Tibial nerve (tissue), 4 donors: ENCODE measurements around the gene MAGEB3. TPM values are rescaled to one million over a fixed set of nuclear protein-coding genes. Genes with fewer than 3 reads are reported as not detected.

ENCODE experiments used
- DNase-seq, 2 donors: peaks; one replicate each; pipeline ENCODE4 v3.0.0-alpha.2; 2019; ENCODE audit warnings: low spot score in 2 of 2
- H3K27ac ChIP-seq, 4 donors: fragments of 200-600 bp; sonication (generic) in 3 of 4; one replicate each; pipeline ENCODE4 v1.5.1; 2017 to 2019; ENCODE audit warnings: mild to moderate bottlenecking in 1 of 4
- H3K27me3 ChIP-seq, 2 donors: fragments of 200-600 bp; sonication (generic) in 1 of 2; one replicate each; pipeline versions ENCODE4 v1.5.1 to v1.6.0; 2017 to 2019
- H3K36me3 ChIP-seq, 3 donors: fragments of 200-600 bp; sonication (generic); one replicate each; pipeline ENCODE4 v1.5.1; 2018 to 2019
- H3K4me1 ChIP-seq, 4 donors: fragments of 200-600 bp; sonication (generic) in 3 of 4; one replicate each; pipeline ENCODE4 v1.5.1; 2017 to 2019
- H3K4me3 ChIP-seq, 4 donors: fragments of 200-600 bp; sonication (generic) in 3 of 4; one replicate each; pipeline ENCODE4 v1.5.1; 2017 to 2019; ENCODE audit warnings: mild to moderate bottlenecking in 1 of 4, moderate library complexity in 1 of 4
- H3K9me3 ChIP-seq, 4 donors: fragments of 200-600 bp; sonication (generic) in 3 of 4; one replicate each; pipeline ENCODE4 v1.5.1; 2017 to 2019
- CTCF ChIP-seq, 5 experiments: fragments of 200-600 bp in 3 of 5; fragments of 450-650 bp in 2 of 5; sonication (generic) in 3 of 5; IDR thresholded peaks; one replicate each; pipeline ENCODE4 v1.5.1; 2016 to 2019; ENCODE audit warnings: antibody characterized with exemption in 5 of 5, mild to moderate bottlenecking in 3 of 5, moderate library complexity in 2 of 5
- EP300 ChIP-seq, 2 donors: sonication (generic); formaldehyde crosslinking; IDR thresholded peaks; one replicate each; pipeline ENCODE4 v1.6.1; 2017; ENCODE audit warnings: antibody characterized with exemption in 2 of 2, mild to moderate bottlenecking in 1 of 2
- POLR2A ChIP-seq, 2 donors: fragments of 450-650 bp; IDR thresholded peaks; one replicate each; pipeline ENCODE4 v1.6.1; 2017; ENCODE audit warnings: antibody characterized with exemption in 2 of 2, mild to moderate bottlenecking in 2 of 2, moderate library complexity in 2 of 2
- WGBS, 2 donors: methylation state at CpG; one replicate each; pipeline ENCODE4 v1.1.5; 2018; 5-methylcytosine and 5-hydroxymethylcytosine counted together
- total RNA-seq, 4 donors: library from RNA; depleted of rRNA; stranded (reverse); fragments of >200 nt; gene quantifications; one replicate each; pipeline ENCODE4 v1.1.0, GENCODE V29; 2016

MAGEB3 gene
- total RNA-seq, 4 donors from 2014 or later: not detected

GRCh38 chrX:30253257-30253656, 22.8 kb downstream of the MAGEB3 start:
- Histone ChIP-seq H3K9me3 (no peaks in the 10 kb centered on the region), H3K27ac (no peak overlapping the region), H3K36me3 (no peaks in the 10 kb centered on the region), H3K27me3 (no peaks in the 10 kb centered on the region), H3K4me1 (no peaks in the 10 kb centered on the region), H3K4me3 (no peak overlapping the region)
- no peak for TF ChIP-seq CTCF (IDR thresholded peaks at IDR 0.05)
- no peak for TF ChIP-seq EP300 (IDR thresholded peaks at IDR 0.05)
- TF ChIP-seq POLR2A (IDR thresholded peaks at IDR 0.05): no peak
- 75 to 100% methylated on average over 1 of the region's 1 CpG for WGBS, 2 donors
- DNase-seq: no peak

- no peak overlapping the region for H3K4me3 ChIP-seq
- no peaks in the 10 kb centered on the region for H3K9me3 ChIP-seq
- no peak overlapping the region for H3K27ac ChIP-seq
- H3K27me3 ChIP-seq: no peaks in the 10 kb centered on the region
- no peaks in the 10 kb centered on the region for H3K36me3 ChIP-seq
- WGBS, 2 donors: 79 to 91% methylated on average over 2 of the region's 2 CpGs
- no peak for TF ChIP-seq POLR2A (IDR thresholded peaks at IDR 0.05)
- no peak for DNase-seq
- no peaks in the 10 kb centered on the region for H3K4me1 ChIP-seq
Measured at GRCh38 chrX:30259927-30260326, 29.5 kb downstream of the MAGEB3 start.

- DNase-seq: no peak
- Histone ChIP-seq H3K4me1 (no peaks in the 10 kb centered on the region), H3K9me3 (no peaks in the 10 kb centered on the region), H3K27me3 (no peaks in the 10 kb centered on the region), H3K4me3 (no peak overlapping the region), H3K36me3 (no peaks in the 10 kb centered on the region), H3K27ac (no peak overlapping the region)
- TF ChIP-seq EP300 (IDR thresholded peaks at IDR 0.05): no peak
Measured at GRCh38 chrX:30261012-30261411, 30.6 kb downstream of the MAGEB3 start.

GRCh38 chrX:30262763-30263162, 32.3 kb downstream of the MAGEB3 start:
- H3K27ac ChIP-seq: no peak overlapping the region
- WGBS, 2 donors: 83 to 88% methylated on average over 1 of the region's 1 CpG
- H3K36me3 ChIP-seq: no peaks in the 10 kb centered on the region
- no peak overlapping the region for H3K4me3 ChIP-seq
- peaks cover 0 to 9% of the 10 kb centered on the region in 2 donors for H3K27me3 ChIP-seq
- H3K4me1 ChIP-seq: no peaks in the 10 kb centered on the region
- no peak for DNase-seq
- TF ChIP-seq POLR2A (IDR thresholded peaks at IDR 0.05) (no peak), CTCF (IDR thresholded peaks at IDR 0.05) (no peak), EP300 (IDR thresholded peaks at IDR 0.05) (no peak)
- no peaks in the 10 kb centered on the region for H3K9me3 ChIP-seq

- H3K36me3 ChIP-seq: no peaks in the 10 kb centered on the region
Measured at GRCh38 chrX:30270639-30271038, 40.2 kb downstream of the MAGEB3 start.

GRCh38 chrX:30275498-30275897, 45.0 kb downstream of the MAGEB3 start:
- Histone ChIP-seq H3K27me3 (no peaks in the 10 kb centered on the region), H3K27ac (no peak overlapping the region), H3K4me3 (no peak overlapping the region), H3K36me3 (no peaks in the 10 kb centered on the region), H3K4me1 (no peaks in the 10 kb centered on the region), H3K9me3 (no peaks in the 10 kb centered on the region)
- peak in 1 of 2 donors; percentile 8 for DNase-seq
- peak in 3 of 5 experiments; percentile 20 to 34 (median 24) for TF ChIP-seq CTCF (IDR thresholded peaks at IDR 0.05)
- no peak for TF ChIP-seq EP300 (IDR thresholded peaks at IDR 0.05)
- WGBS, 2 donors: 7 to 10% methylated on average over 1 of the region's 1 CpG

More at GRCh38 chrX:30270639-30271038, 40.2 kb downstream of the MAGEB3 start:
- no peak overlapping the region for H3K4me3 ChIP-seq
- H3K9me3 ChIP-seq: no peaks in the 10 kb centered on the region
- no peak overlapping the region for H3K27ac ChIP-seq
- WGBS, 2 donors: 74 to 77% methylated on average over 3 of the region's 3 CpGs
- no peak for DNase-seq
- H3K4me1 ChIP-seq: no peaks in the 10 kb centered on the region
- TF ChIP-seq CTCF (IDR thresholded peaks at IDR 0.05): no peak
- TF ChIP-seq EP300 (IDR thresholded peaks at IDR 0.05): no peak
- no peak for TF ChIP-seq POLR2A (IDR thresholded peaks at IDR 0.05)
- H3K27me3 ChIP-seq: peaks cover 0 to 9% of the 10 kb centered on the region in 2 donors
